ENCODE data around the gene TIAM2. TPM values are rescaled to one million over a fixed set of nuclear protein-coding genes. Genes with fewer than 3 reads are reported as not detected.

TIAM2 gene
- total and polyA plus RNA-seq, 9 of the 15 experiments (the other 6 are each of a cell fraction or from before 2014, with no cell fraction given), result 0.73 to 6.5 (median 4.3) TPM

GRCh38 chr6:155232848-155233247, 237.7 kb downstream of the TIAM2 start:
- H3K9ac ChIP-seq (ENCODE audit: insufficient read depth in 1 of 2, low read depth in 2 of 2, low read length in 2 of 2), result no peak overlapping the region
- FAIRE-seq (no peak), ATAC-seq (no peak), DNase-seq (ENCODE audit: extremely low read depth in 1 of 4, low spot score in 3 of 4) (no peak)
- H3K27me3 ChIP-seq (ENCODE audit: control insufficient read depth in 2 of 2, insufficient read depth in 2 of 2, low read length in 2 of 2), result peaks cover 28 to 50% of the 10 kb centered on the region in 2 experiments
- no peaks in the 10 kb centered on the region for H3K79me2 ChIP-seq (ENCODE audit: control insufficient read depth, insufficient read depth, low read length)
- in situ Hi-C loops (cut with MboI) (no loop called here), intact Hi-C loops (cut with micrococcal nuclease) (no loop called here)
- H3K36me3 ChIP-seq (ENCODE audit: control insufficient read depth, insufficient read depth, low read length), result no peaks in the 10 kb centered on the region
- under 1% methylated on average over 6 of the region's 6 CpGs for WGBS (ENCODE audit: insufficient coverage, low coverage, missing lambda C conversion rate)
- no peaks in the 10 kb centered on the region for H3K4me1 ChIP-seq (replicated peaks in 1 of 2; ENCODE audit: control insufficient read depth in 2 of 2, insufficient read depth in 2 of 2, low read length in 2 of 2)
- POLR2A ChIA-PET, result no interaction called here
- no peak for TF ChIP-seq LEF1 (IDR thresholded peaks at IDR 0.05)
- no peak for TF ChIP-seq CHCHD3 (CRISPR knock-in tag; IDR thresholded peaks at IDR 0.05)
- no TSS peak for BruUV-seq (replicated peaks)
- no peaks in the 10 kb centered on the region for H3K9me1 ChIP-seq (ENCODE audit: control insufficient read depth, insufficient read depth, low read length)
- H3K4me3 ChIP-seq, result no peak overlapping the region
- CTCF ChIA-PET (ENCODE audit: low intra/inter-chr PET ratio), result no interaction called here
- H4K20me1 ChIP-seq (replicated peaks; ENCODE audit: control insufficient read depth, insufficient read depth, low read length), result no peaks in the 10 kb centered on the region
- H3K27ac ChIP-seq (ENCODE audit: extremely low read depth, low read depth, low read length), result no peak overlapping the region
- no peaks in the 10 kb centered on the region for H3K9me3 ChIP-seq (replicated peaks; ENCODE audit: control insufficient read depth, insufficient read depth, low read depth, low read length)
- H2AFZ ChIP-seq (ENCODE audit: low read depth, low read length), result no peak overlapping the region
- H3K4me2 ChIP-seq (ENCODE audit: insufficient read depth, low read length), result no peak overlapping the region

- Histone ChIP-seq H3K27me3 (ENCODE audit: control insufficient read depth in 2 of 2, insufficient read depth in 2 of 2, low read length in 2 of 2) (peaks cover 21 to 39% of the 10 kb centered on the region in 2 experiments; a peak in 4 of 5 replicates), H3K79me2 (ENCODE audit: control insufficient read depth, insufficient read depth, low read length) (no peaks in the 10 kb centered on the region), H3K27ac (ENCODE audit: extremely low read depth, low read depth, low read length) (no peak overlapping the region), H3K4me2 (ENCODE audit: insufficient read depth, low read length) (no peak overlapping the region), H4K20me1 (replicated peaks; ENCODE audit: control insufficient read depth, insufficient read depth, low read length) (no peaks in the 10 kb centered on the region), H2AFZ (ENCODE audit: low read depth, low read length) (no peak overlapping the region), H3K9me3 (replicated peaks; ENCODE audit: control insufficient read depth, insufficient read depth, low read depth, low read length) (no peaks in the 10 kb centered on the region), H3K4me3 (no peak overlapping the region), H3K9me1 (ENCODE audit: control insufficient read depth, insufficient read depth, low read length) (no peaks in the 10 kb centered on the region), H3K9ac (ENCODE audit: insufficient read depth in 1 of 2, low read depth in 2 of 2, low read length in 2 of 2) (no peak overlapping the region), H3K36me3 (ENCODE audit: control insufficient read depth, insufficient read depth, low read length) (no peaks in the 10 kb centered on the region), H3K4me1 (replicated peaks in 1 of 2; ENCODE audit: control insufficient read depth in 2 of 2, insufficient read depth in 2 of 2, low read length in 2 of 2) (no peaks in the 10 kb centered on the region)
- ATAC-seq (no peak), DNase-seq (ENCODE audit: extremely low read depth in 1 of 4, low spot score in 3 of 4) (no peak), FAIRE-seq (no peak)
- BruUV-seq (replicated peaks), result no TSS peak
- intact Hi-C loops (cut with micrococcal nuclease) (no loop called here), in situ Hi-C loops (cut with MboI) (no loop called here)
- POLR2A ChIA-PET, result interaction anchor here (0.6 to 0.9 kb wide), 2 partner anchors 13 to 18 kb away, joined by 4 to 5 read pairs; no protein-coding TSS in a partner anchor
- 0% methylated on average over 4 of the region's 4 CpGs for whole genome bisulfite sequencing (ENCODE audit: insufficient coverage, low coverage, missing lambda C conversion rate)
- CTCF ChIA-PET (ENCODE audit: low intra/inter-chr PET ratio), result no interaction called here
- TF ChIP-seq BCL6 (CRISPR knock-in tag; IDR thresholded peaks at IDR 0.05) (no peak), ZNF445 (CRISPR knock-in tag; IDR thresholded peaks at IDR 0.05; ENCODE audit: low read depth) (no peak), RAD21 (CRISPR knock-in tag; conservative IDR thresholded peaks at IDR 0.05 in 1 of 2, IDR thresholded peaks at IDR 0.05 in 1 of 2) (no peak), POLR2AphosphoS2 (IDR thresholded peaks at IDR 0.05; ENCODE audit: low read length) (no peak), ERF (CRISPR knock-in tag; IDR thresholded peaks at IDR 0.05) (no peak), FOXM1 (IDR thresholded peaks at IDR 0.05; ENCODE audit: low read depth) (no peak), FOXM1 (CRISPR knock-in tag; IDR thresholded peaks at IDR 0.05; ENCODE audit: low read depth) (no peak), ZZZ3 (IDR thresholded peaks at IDR 0.05) (no peak), ZKSCAN3 (CRISPR knock-in tag; IDR thresholded peaks at IDR 0.05) (no peak), STAT5B (CRISPR knock-in tag; IDR thresholded peaks at IDR 0.05) (no peak), SIN3A (IDR thresholded peaks at IDR 0.05; ENCODE audit: borderline replicate concordance in 2 of 2, control insufficient read depth in 1 of 2, low read depth in 2 of 2, low read length in 2 of 2) (no peak), ETV5 (CRISPR knock-in tag; IDR thresholded peaks at IDR 0.05; ENCODE audit: low read depth) (no peak), NFATC3 (IDR thresholded peaks at IDR 0.05) (no peak), MTA2 (IDR thresholded peaks at IDR 0.05; ENCODE audit: low read depth) (no peak)
Measured at GRCh38 chr6:155234167-155234566, 239.1 kb downstream of the TIAM2 start.

Data from K562 (cell line).